Measurements from ENCODE around the gene HOXC11.

- TF ChIP-seq CTCF (IDR thresholded peaks at IDR 0.05) (no peak), POLR2A (IDR thresholded peaks at IDR 0.05) (no peak)
Measured at GRCh38 chr12:54008260-54008552, 35.3 kb downstream of the HOXC11 start.
